Heart left ventricle (tissue), 16 donors: ENCODE results near the gene ACTR1B. TPM values are rescaled to one million over a fixed set of nuclear protein-coding genes. Genes with fewer than 3 reads are reported as not detected.

Experiments used
- ATAC-seq, 4 donors: fragments of 200-7000 bp; cut with Tn5 transposase; one replicate each; pipeline ENCODE4 v1.9.1; 2020 to 2022; ENCODE audit warnings: moderate library complexity in 4 of 4, mild to moderate bottlenecking in 3 of 4, moderate number of reproducible peaks in 1 of 4
- DNase-seq, 5 donors: peaks; one replicate each; pipeline ENCODE4 v3.0.0-alpha.2; 2020
- H3K27ac ChIP-seq, 12 donors: fragments of 200-600 bp; sonication (generic) in 4 of 12; one replicate each; pipeline versions ENCODE4 v1.5.0 to v1.8.0; 2016 to 2022; ENCODE audit warnings: mild to moderate bottlenecking in 2 of 12
- H3K27me3 ChIP-seq, 9 donors: fragments of 200-600 bp; sonication (generic) in 2 of 9; one replicate each; pipeline versions ENCODE4 v1.5.1 to v1.8.0; 2016 to 2022; ENCODE audit warnings: mild to moderate bottlenecking in 3 of 9
- H3K36me3 ChIP-seq, 9 donors: fragments of 200-600 bp; sonication (generic) in 2 of 9; one replicate each; pipeline versions ENCODE4 v1.5.0 to v1.8.0; 2018 to 2022; ENCODE audit warnings: mild to moderate bottlenecking in 2 of 9
- H3K4me1 ChIP-seq, 12 donors: fragments of 200-600 bp; sonication (generic) in 4 of 12; one replicate each; pipeline versions ENCODE4 v1.5.0 to v1.8.0; 2016 to 2022; ENCODE audit warnings: mild to moderate bottlenecking in 3 of 12
- H3K4me3 ChIP-seq, 12 donors: fragments of 200-600 bp; sonication (generic) in 4 of 12; one replicate each; pipeline versions ENCODE4 v1.5.0 to v1.8.0; 2017 to 2022; ENCODE audit warnings: mild to moderate bottlenecking in 9 of 12, moderate library complexity in 4 of 12
- H3K9me3 ChIP-seq, 12 donors: fragments of 200-600 bp; sonication (generic) in 4 of 12; one replicate each; pipeline versions ENCODE4 v1.5.0 to v1.8.0; 2016 to 2022; ENCODE audit warnings: mild to moderate bottlenecking in 1 of 12
- CTCF ChIP-seq, 12 donors: fragments of 200-600 bp; sonication (generic) in 4 of 12; IDR thresholded peaks; one replicate each; pipeline versions ENCODE4 v1.5.0 to v1.8.0; 2018 to 2022; ENCODE audit warnings: antibody characterized with exemption in 12 of 12, mild to moderate bottlenecking in 5 of 12
- POLR2A ChIP-seq, 2 donors: fragments of 450-650 bp; IDR thresholded peaks; one replicate each; pipeline ENCODE4 v1.6.1; 2017; ENCODE audit warnings: antibody characterized with exemption in 2 of 2, mild to moderate bottlenecking in 2 of 2, moderate library complexity in 2 of 2
- WGBS, 4 donors: extraction: QIAGEN DNeasy Blood & Tissue Kit in 2 of 4; methylation state at CpG; one replicate each; pipeline versions ENCODE4 v1.1.5 to v1.1.7; 2013 to 2018; 5-methylcytosine and 5-hydroxymethylcytosine counted together
- intact Hi-C, 10 donors: fragments of 100-400 bp; cut with DNase I; formaldehyde crosslinking; loops; one replicate each; pipeline versions ENCODE4 v1.11.1 to v1.14.2; 2022
- polyA plus RNA-seq, 2 donors: library from polyadenylated mRNA; stranded (reverse); fragments of 200-250 nt; gene quantifications; one replicate each; pipeline ENCODE4 v1.2.3, GENCODE V29; 2013
- total RNA-seq, 9 donors: library from RNA; depleted of rRNA in 2 of 9; stranded (reverse); fragments of >200 nt in 2 of 9; fragmentation: NEBNext Ultra II Directional in 3 of 9; extraction: Animal tissue kit (Norgen Biotek cat#: 25700) in 3 of 9; gene quantifications; one replicate each; pipeline versions ENCODE4 v1.1.0 to v1.2.4, GENCODE V29; 2016 to 2023
- donor health status: ischemic (EF 13 %, LVEDD 7.1; RV severe dilation, severe dysfunction).
- donor health status: healthy with polysubstance abuse.
- donor health status: DM: no; HTN: yes; CAD: no.
- donor health status: DM: no; HTN: no; CAD: no.
- donor health status: ischemic (EF 25% LVEDD 6.9; RV normal size, moderate dysfunction).
- donor health status: ischemic (EF 25% LVEDD 5.7; RV mildly dilated, moderate dysfunction).
- donor health status: healthy.
- donor health status: DM: yes; HTN: yes; CAD: no.
- donor health status: ischemic (EF 35%, LVEDD 5.7; RV mildly dilated, moderate dysfunction).
- donor health status: nonischemic (EF 11% LVEDD 7.7; RV severe dilation, severe dysfunction).
- donor health status: DM: yes; HTN: yes; CAD: no.
- donor health status: PGD.
- donor health status: ischemic (EF 29% LVEDD 5.4; RV normal size, mild dysfunction).
- donor health status: nonischemic (EF 23%, LVEDD 6.1; RV moderate dilation, normal function).

The ACTR1B gene
- total and polyA plus RNA-seq, 11 donors: 48.7 to 94.9 (median 74.9) TPM

GRCh38 chr2:97660775-97661389 lies 3.0 kb downstream of the ACTR1B start:
- H3K9me3 ChIP-seq: no peaks in the 10 kb centered on the region
- H3K36me3 ChIP-seq: peaks cover 0 to 44% (median 36%) of the 10 kb centered on the region in 9 donors
- ATAC-seq: no peak
- peak overlapping the region in 1 of 12 donors; percentile 66 for H3K4me3 ChIP-seq
- DNase-seq: no peak
- intact Hi-C loops: no loop called here
- WGBS, 4 donors: 82 to 86% (median 83%) methylated on average over 9 to 18 of the region's 18 CpGs
- TF ChIP-seq POLR2A (IDR thresholded peaks at IDR 0.05) (no peak), CTCF (IDR thresholded peaks at IDR 0.05) (no peak)
- H3K27me3 ChIP-seq: no peaks in the 10 kb centered on the region
- peaks cover 4 to 38% (median 30%) of the 10 kb centered on the region in 12 donors for H3K4me1 ChIP-seq
- peak overlapping the region in 3 of 12 donors; percentile 7 to 24 (median 11) for H3K27ac ChIP-seq

DNA sequence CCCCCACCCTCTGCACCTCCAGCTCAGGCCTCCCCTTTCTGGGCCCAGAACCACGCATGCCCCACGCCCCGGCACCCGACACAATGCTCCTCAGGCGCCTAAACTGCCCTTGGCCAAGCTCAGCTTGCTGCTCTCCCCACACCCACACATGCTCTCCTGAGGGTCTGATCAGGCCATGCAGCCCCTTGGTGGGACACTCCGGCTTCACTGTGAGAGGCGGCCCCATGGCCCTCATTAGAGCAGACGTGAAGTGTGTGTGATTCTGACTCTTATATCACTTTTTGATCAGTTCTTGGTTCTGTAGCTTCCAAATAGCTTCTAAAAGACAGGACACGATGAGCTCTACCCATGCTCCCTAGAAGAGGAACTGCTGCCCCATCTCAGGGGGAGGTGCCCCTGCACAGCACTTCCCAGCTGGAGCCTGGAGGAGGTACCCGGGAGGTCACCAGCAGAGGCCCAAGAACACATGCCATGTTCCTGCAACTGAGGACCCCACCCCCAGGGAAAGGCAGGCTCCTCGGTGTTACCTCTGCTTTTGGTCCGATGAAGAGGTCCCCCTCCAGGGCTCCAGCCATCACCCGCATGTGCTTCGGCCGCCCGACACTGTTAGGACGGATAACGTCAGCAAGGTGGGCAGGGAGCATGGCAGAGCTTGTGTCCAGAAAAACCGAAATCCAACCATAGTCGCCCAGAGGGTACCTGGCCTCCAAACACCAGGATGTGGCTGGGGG lies 3.6 kb downstream of the ACTR1B start:
- Histone ChIP-seq H3K9me3 (no peaks in the 10 kb centered on the region), H3K36me3 (peaks cover 0 to 48% (median 41%) of the 10 kb centered on the region in 9 donors), H3K4me1 (peaks cover 4 to 38% (median 29%) of the 10 kb centered on the region in 12 donors), H3K27ac (no peak overlapping the region), H3K4me3 (no peak overlapping the region), H3K27me3 (no peaks in the 10 kb centered on the region)
- no peak for ATAC-seq
- intact Hi-C loops: no loop called here
- WGBS, 4 donors: 91 to 97% (median 96%) methylated on average over 18 to 20 of the region's 20 CpGs
- DNase-seq: no peak
- TF ChIP-seq CTCF (IDR thresholded peaks at IDR 0.05): no peak
- TF ChIP-seq POLR2A (IDR thresholded peaks at IDR 0.05): no peak

GRCh38 chr2:97659256-97660043 lies 4.4 kb downstream of the ACTR1B start:
- Histone ChIP-seq H3K4me1 (peaks cover 4 to 31% (median 25%) of the 10 kb centered on the region in 12 donors), H3K9me3 (peaks cover 0 to 5% (median 0%) of the 10 kb centered on the region in 12 donors), H3K4me3 (no peak overlapping the region), H3K36me3 (peaks cover 0 to 52% (median 42%) of the 10 kb centered on the region in 9 donors), H3K27me3 (no peaks in the 10 kb centered on the region), H3K27ac (no peak overlapping the region)
- WGBS, 4 donors: 91 to 94% (median 92%) methylated on average over 28 to 29 of the region's 29 CpGs
- DNase-seq (peak in 1 of 5 donors; percentile 49), ATAC-seq (no peak)
- no peak for TF ChIP-seq POLR2A (IDR thresholded peaks at IDR 0.05)
- no peak for TF ChIP-seq CTCF (IDR thresholded peaks at IDR 0.05)
- intact Hi-C loops: no loop called here
